Measurements from ENCODE around the gene SOX12. TPM values are rescaled to one million over a fixed set of nuclear protein-coding genes. Genes with fewer than 3 reads are reported as not detected.

The SOX12 gene
- total and polyA plus RNA-seq, 5 donors from 2014 or later, result 0.29 to 4.9 (median 0.43) TPM

DNA sequence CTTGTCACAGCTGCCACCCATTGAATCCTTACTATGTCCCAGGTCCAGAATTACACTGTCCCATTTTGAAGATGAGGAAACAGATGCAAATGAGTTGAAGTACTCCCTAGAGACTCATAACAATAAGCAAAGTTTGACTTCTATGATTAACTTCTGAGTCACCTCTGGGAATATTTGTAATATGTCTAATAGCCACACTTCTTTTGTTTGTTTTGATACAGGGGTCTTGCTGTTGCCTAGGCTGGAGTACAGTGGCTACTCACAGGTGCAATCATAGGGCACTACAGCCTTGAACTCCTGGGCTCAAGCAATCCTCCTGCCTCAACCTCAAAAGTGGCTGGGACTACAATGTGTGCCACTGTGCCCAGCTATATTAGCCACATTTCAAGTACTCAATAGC is 11.4 kb upstream of the SOX12 start:
- Histone ChIP-seq H3K4me3 (ENCODE audit: low read depth, low read length) (no peak overlapping the region), H3K27ac (ENCODE audit: insufficient read depth, low read length, poor library complexity, severe bottlenecking) (no peak overlapping the region), H3K4me1 (ENCODE audit: control insufficient read depth, insufficient read depth, low read length, poor library complexity, severe bottlenecking) (peaks cover 8% of the 10 kb centered on the region), H3K36me3 (ENCODE audit: control insufficient read depth, insufficient read depth, low read length) (no peaks in the 10 kb centered on the region), H3K9me3 (ENCODE audit: control insufficient read depth in 2 of 2, low read length in 2 of 2) (no peaks in the 10 kb centered on the region), H3K27me3 (ENCODE audit: control insufficient read depth, insufficient read depth, low read length) (no peaks in the 10 kb centered on the region)
- H3K36me3 Mint-ChIP-seq, result no peaks in the 10 kb centered on the region
- ATAC-seq (ENCODE audit: low read depth in 2 of 2), result no peak
- no peak overlapping the region for H3K4me3 Mint-ChIP-seq
- peaks cover 4% of the 10 kb centered on the region for H3K27me3 Mint-ChIP-seq
- no peak overlapping the region for H3K27ac Mint-ChIP-seq
- no peaks in the 10 kb centered on the region for H3K9me3 Mint-ChIP-seq
- H3K4me1 Mint-ChIP-seq, result peaks cover 0 to 18% (median 6%) of the 10 kb centered on the region in 4 donors
- no peak for DNase-seq

DNA sequence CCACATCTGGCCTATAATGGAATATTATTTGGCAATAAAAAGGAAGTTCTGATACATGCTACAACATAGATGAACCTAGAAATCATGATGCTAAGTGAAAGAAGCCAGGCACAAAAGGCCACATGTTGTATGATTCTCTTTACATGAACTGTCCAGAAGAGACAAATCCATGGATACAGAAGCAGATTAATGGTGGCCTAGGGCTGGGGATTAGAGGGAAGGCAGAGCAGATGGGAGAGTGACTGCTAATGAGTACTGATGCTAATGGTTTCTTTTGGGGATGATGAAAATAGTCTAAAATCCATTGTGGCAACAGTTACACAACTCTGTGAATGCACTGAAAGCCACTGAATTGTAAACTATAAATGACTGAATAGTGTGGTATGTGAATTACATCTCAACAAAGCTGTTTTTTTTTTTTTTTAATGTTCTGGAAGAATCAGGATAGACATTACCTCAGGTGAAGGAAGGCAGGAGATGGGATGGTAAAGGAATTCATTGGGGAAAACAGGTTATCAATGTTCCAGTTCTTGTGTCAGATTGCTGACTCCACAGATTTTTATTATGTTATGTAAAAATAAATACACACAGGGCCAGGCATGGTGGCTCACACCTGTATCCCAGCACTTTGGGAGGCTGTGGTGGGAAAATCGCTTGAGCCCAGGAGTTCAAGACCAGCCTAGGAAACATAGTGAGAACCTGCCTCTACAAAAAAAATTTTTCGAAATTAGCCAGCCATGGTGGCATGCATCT is 8.9 kb upstream of the SOX12 start:
- no peak overlapping the region for H3K4me3 ChIP-seq (ENCODE audit: low read depth, low read length)
- no peaks in the 10 kb centered on the region for H3K9me3 ChIP-seq (ENCODE audit: control insufficient read depth in 2 of 2, low read length in 2 of 2)
- no peak for DNase-seq
- H3K27me3 ChIP-seq (ENCODE audit: control insufficient read depth, insufficient read depth, low read length), result no peaks in the 10 kb centered on the region
- Mint-ChIP-seq H3K4me3 (no peak overlapping the region), H3K36me3 (no peaks in the 10 kb centered on the region), H3K27me3 (peaks cover 4% of the 10 kb centered on the region), H3K9me3 (no peaks in the 10 kb centered on the region), H3K27ac (no peak overlapping the region), H3K4me1 (peaks cover 0 to 3% (median 0%) of the 10 kb centered on the region in 4 donors)
- no peaks in the 10 kb centered on the region for H3K4me1 ChIP-seq (ENCODE audit: control insufficient read depth, insufficient read depth, low read length, poor library complexity, severe bottlenecking)
- no peaks in the 10 kb centered on the region for H3K36me3 ChIP-seq (ENCODE audit: control insufficient read depth, insufficient read depth, low read length)
- H3K27ac ChIP-seq (ENCODE audit: insufficient read depth, low read length, poor library complexity, severe bottlenecking), result no peak overlapping the region
- ATAC-seq (ENCODE audit: low read depth in 2 of 2), result no peak

DNA sequence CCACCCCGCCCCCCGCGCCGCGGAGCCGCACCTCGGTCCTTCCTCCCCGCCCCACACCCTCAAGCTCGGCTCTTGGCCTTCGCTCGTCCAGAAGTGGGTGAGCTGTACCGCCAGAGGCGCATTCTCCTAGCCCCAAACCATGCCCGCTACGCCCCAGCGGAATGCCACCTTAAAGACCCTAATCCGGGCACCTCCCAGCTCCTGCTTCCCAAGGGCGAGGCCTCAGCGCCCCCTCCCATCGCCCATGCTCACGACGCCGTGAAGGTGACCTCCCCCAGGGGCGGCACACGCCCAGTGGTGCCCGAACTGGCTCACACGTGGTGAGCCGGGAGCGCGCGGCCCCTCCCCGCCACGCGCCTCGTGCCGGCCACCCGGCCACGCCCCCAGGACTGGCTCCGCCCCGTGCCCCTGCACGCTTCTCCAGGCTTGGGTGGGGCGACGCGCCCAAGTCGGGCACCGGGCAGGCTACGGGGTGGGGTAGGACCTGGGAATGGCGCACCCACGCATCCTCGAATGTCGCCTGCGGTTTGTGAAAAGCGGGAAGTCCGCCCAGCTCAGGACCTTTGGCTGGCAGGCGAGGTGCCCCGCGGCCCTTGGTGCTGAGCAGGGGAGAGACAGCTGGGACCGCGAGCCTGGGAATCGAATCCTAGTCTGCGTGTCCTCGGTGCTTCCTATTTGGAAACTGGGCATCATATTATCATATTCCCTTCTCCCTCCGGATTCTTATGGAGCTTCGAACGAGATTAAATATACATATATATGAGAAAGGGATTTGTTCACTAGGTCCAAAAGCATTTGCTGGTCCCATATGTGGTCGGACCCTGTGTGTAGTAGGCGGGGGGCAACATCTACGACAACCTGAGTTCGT is 941 bp upstream of the SOX12 start:
- Mint-ChIP-seq H3K4me1 (peaks cover 0 to 31% (median 10%) of the 10 kb centered on the region in 4 donors), H3K9me3 (peaks cover 0 to 2% (median 0%) of the 10 kb centered on the region in 7 donors), H3K36me3 (no peaks in the 10 kb centered on the region), H3K4me3 (peak overlapping the region; percentile 93 to 96 (median 94)), H3K27ac (peak overlapping the region; percentile 75 to 91 (median 83)), H3K27me3 (peaks cover 4% of the 10 kb centered on the region)
- Histone ChIP-seq H3K27ac (ENCODE audit: insufficient read depth, low read length, poor library complexity, severe bottlenecking) (peak overlapping the region; percentile 78), H3K36me3 (ENCODE audit: control insufficient read depth, insufficient read depth, low read length) (no peaks in the 10 kb centered on the region), H3K27me3 (ENCODE audit: control insufficient read depth, insufficient read depth, low read length) (no peaks in the 10 kb centered on the region), H3K9me3 (ENCODE audit: control insufficient read depth in 2 of 2, low read length in 2 of 2) (no peaks in the 10 kb centered on the region), H3K4me1 (ENCODE audit: control insufficient read depth, insufficient read depth, low read length, poor library complexity, severe bottlenecking) (peaks cover 34% of the 10 kb centered on the region), H3K4me3 (ENCODE audit: low read depth, low read length) (peak overlapping the region; percentile 79)
- DNase-seq (peak; percentile 81 to 89 (median 83)), ATAC-seq (ENCODE audit: low read depth in 2 of 2) (peak; percentile 65 to 69)

DNA sequence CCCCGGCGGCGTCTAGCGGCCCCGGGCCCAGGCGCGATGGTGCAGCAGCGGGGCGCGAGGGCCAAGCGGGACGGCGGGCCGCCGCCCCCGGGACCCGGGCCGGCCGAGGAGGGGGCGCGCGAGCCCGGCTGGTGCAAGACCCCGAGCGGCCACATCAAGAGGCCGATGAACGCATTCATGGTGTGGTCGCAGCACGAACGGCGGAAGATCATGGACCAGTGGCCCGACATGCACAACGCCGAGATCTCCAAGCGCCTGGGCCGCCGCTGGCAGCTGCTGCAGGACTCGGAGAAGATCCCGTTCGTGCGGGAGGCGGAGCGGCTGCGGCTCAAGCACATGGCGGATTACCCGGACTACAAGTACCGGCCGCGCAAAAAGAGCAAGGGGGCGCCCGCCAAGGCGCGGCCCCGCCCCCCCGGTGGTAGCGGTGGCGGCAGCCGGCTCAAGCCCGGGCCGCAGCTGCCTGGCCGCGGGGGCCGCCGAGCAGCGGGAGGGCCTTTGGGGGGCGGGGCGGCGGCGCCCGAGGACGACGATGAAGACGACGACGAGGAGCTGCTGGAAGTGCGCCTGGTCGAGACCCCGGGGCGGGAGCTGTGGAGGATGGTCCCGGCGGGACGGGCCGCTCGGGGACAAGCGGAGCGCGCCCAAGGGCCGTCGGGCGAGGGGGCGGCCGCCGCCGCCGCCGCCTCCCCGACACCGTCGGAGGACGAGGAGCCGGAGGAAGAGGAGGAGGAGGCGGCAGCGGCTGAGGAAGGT is 715 bp downstream of the SOX12 start:
- Mint-ChIP-seq H3K36me3 (no peaks in the 10 kb centered on the region), H3K9me3 (peaks cover 0 to 2% (median 0%) of the 10 kb centered on the region in 7 donors), H3K27me3 (peaks cover 4% of the 10 kb centered on the region), H3K4me1 (peaks cover 6 to 46% (median 15%) of the 10 kb centered on the region in 4 donors), H3K27ac (peak overlapping the region in 2 of 3 donors; percentile 26 to 59), H3K4me3 (peak overlapping the region; percentile 74 to 86 (median 80))
- Histone ChIP-seq H3K36me3 (ENCODE audit: control insufficient read depth, insufficient read depth, low read length) (no peaks in the 10 kb centered on the region), H3K9me3 (ENCODE audit: control insufficient read depth in 2 of 2, low read length in 2 of 2) (no peaks in the 10 kb centered on the region), H3K27ac (ENCODE audit: insufficient read depth, low read length, poor library complexity, severe bottlenecking) (peak overlapping the region; percentile 63), H3K4me1 (ENCODE audit: control insufficient read depth, insufficient read depth, low read length, poor library complexity, severe bottlenecking) (peaks cover 34% of the 10 kb centered on the region), H3K27me3 (ENCODE audit: control insufficient read depth, insufficient read depth, low read length) (no peaks in the 10 kb centered on the region), H3K4me3 (ENCODE audit: low read depth, low read length) (no peak overlapping the region)
- ATAC-seq (ENCODE audit: low read depth in 2 of 2), result no peak
- peak; percentile 37 to 53 (median 38) for DNase-seq

DNA sequence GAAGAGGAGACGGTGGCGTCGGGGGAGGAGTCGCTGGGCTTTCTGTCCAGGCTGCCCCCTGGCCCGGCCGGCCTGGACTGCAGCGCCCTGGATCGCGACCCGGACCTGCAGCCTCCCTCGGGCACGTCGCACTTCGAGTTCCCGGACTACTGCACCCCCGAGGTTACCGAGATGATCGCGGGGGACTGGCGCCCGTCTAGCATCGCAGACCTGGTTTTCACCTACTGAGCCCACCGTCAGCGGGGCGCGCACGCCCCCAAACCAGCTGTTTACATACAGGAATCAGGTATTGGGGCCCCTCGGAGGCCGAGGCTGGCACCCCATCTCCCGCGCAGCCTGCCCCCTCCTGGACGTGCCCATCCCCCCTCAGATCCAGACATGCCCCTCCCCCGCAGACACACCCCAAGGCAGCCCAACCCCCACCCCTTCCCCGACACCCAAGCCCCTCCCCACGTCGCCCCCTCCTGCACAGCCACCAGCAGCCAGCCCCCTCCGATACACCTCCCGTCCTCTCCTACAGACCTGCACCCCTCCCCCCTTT is 1.4 kb downstream of the SOX12 start:
- Mint-ChIP-seq H3K27ac (peak overlapping the region in 2 of 3 donors; percentile 31 to 69), H3K36me3 (no peaks in the 10 kb centered on the region)

DNA sequence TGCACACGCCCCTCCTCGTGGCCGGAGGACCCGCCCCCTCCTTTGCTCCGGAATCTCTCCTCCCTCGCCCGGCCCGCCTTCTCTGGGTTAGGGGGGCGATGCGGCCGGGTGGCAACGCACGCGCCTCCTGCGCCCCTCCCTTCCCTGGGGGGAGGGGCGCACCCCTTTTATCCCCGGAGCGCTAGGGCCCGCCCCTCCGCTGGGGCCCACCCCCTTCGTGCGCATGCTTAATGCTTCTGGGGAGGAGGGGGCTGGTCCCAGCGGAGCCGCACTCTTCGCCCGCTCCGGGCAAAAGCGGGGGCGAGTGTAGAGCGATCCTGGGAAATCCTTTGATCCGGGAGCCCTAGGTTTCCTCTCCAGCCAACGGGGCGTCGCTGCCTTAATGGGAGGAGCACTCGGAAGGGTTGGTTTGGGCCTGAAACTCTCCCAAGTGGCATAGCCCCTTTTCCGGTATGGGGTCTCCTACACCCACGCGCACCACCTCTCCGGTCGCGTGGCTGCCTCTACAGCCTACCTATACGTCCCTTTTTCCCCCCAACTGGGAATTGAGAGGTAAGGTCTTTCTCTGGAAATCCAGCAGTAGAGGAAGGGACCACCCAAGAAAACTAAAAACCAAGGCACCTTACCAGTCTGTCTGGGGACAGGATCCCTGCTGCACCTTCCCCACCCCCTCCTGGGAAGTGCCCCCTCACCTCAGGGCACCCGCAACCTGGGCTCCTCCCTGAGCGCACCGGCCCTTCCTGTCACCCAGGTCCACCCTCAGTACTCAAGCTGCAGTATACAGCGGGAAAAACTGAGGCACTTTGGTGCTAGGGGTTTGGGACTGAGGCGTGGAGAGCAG is 2.1 kb downstream of the SOX12 start:
- Mint-ChIP-seq H3K9me3 (no peaks in the 10 kb centered on the region), H3K27me3 (peaks cover 4% of the 10 kb centered on the region), H3K27ac (peak overlapping the region in 2 of 3 donors; percentile 44 to 85), H3K36me3 (no peaks in the 10 kb centered on the region), H3K4me3 (peak overlapping the region; percentile 73 to 86 (median 80)), H3K4me1 (peaks cover 6 to 46% (median 15%) of the 10 kb centered on the region in 4 donors)
- H3K36me3 ChIP-seq (ENCODE audit: control insufficient read depth, insufficient read depth, low read length), result no peaks in the 10 kb centered on the region
- peak overlapping the region; percentile 63 for H3K27ac ChIP-seq (ENCODE audit: insufficient read depth, low read length, poor library complexity, severe bottlenecking)
- H3K27me3 ChIP-seq (ENCODE audit: control insufficient read depth, insufficient read depth, low read length), result no peaks in the 10 kb centered on the region
- peaks cover 34% of the 10 kb centered on the region for H3K4me1 ChIP-seq (ENCODE audit: control insufficient read depth, insufficient read depth, low read length, poor library complexity, severe bottlenecking)
- DNase-seq (peak; percentile 70 to 72 (median 70)), ATAC-seq (ENCODE audit: low read depth in 2 of 2) (no peak)
- no peaks in the 10 kb centered on the region for H3K9me3 ChIP-seq (ENCODE audit: control insufficient read depth in 2 of 2, low read length in 2 of 2)
- H3K4me3 ChIP-seq (ENCODE audit: low read depth, low read length), result peak overlapping the region; percentile 35

More for the DNA sequence above, 1.4 kb downstream of the SOX12 start:
- peak overlapping the region; percentile 73 to 86 (median 80) for H3K4me3 Mint-ChIP-seq
- ATAC-seq (ENCODE audit: low read depth in 2 of 2), result no peak
- no peaks in the 10 kb centered on the region for H3K27me3 ChIP-seq (ENCODE audit: control insufficient read depth, insufficient read depth, low read length)
- H3K4me3 ChIP-seq (ENCODE audit: low read depth, low read length), result no peak overlapping the region
- peaks cover 6 to 46% (median 15%) of the 10 kb centered on the region in 4 donors for H3K4me1 Mint-ChIP-seq
- peaks cover 4% of the 10 kb centered on the region for H3K27me3 Mint-ChIP-seq
- H3K9me3 Mint-ChIP-seq, result no peaks in the 10 kb centered on the region
- no peaks in the 10 kb centered on the region for H3K36me3 ChIP-seq (ENCODE audit: control insufficient read depth, insufficient read depth, low read length)
- peaks cover 34% of the 10 kb centered on the region for H3K4me1 ChIP-seq (ENCODE audit: control insufficient read depth, insufficient read depth, low read length, poor library complexity, severe bottlenecking)
- no peaks in the 10 kb centered on the region for H3K9me3 ChIP-seq (ENCODE audit: control insufficient read depth in 2 of 2, low read length in 2 of 2)
- peak overlapping the region; percentile 63 for H3K27ac ChIP-seq (ENCODE audit: insufficient read depth, low read length, poor library complexity, severe bottlenecking)
- DNase-seq, result no peak

Data from CD4-positive, CD25-positive, alpha-beta regulatory T cell (primary cell).